ENCODE results near the gene TEX28. TPM values are rescaled to one million over a fixed set of nuclear protein-coding genes. Genes with fewer than 3 reads are reported as not detected.
"Not testable (repeated sequence)": the region's sequence is repeated elsewhere in the genome, so short reads cannot be mapped to it uniquely, and the experiment has no call there.

Gene TEX28
- total RNA-seq, 2 experiments from 2014 or later: not detected

GRCh38 chrX:154313147-154313546 is 18.2 kb upstream of the TEX28 start:
- POLR2A ChIA-PET: interaction anchor here (0.5 kb wide), 1 partner anchor 335 kb away, joined by 4 read pairs; no protein-coding TSS in a partner anchor
- CTCF ChIA-PET: no interaction called here

GRCh38 chrX:154312116-154312515 is 17.2 kb upstream of the TEX28 start:
- ChIA-PET POLR2A (no interaction called here), CTCF (interaction anchor here (0.6 kb wide), 1 partner anchor 15 kb away, joined by 3 read pairs; no protein-coding TSS in a partner anchor)

- POLR2A ChIA-PET: no interaction called here
- CTCF ChIA-PET: no interaction called here
Measured at GRCh38 chrX:154310616-154311536, 16.0 kb upstream of the TEX28 start.

DNA sequence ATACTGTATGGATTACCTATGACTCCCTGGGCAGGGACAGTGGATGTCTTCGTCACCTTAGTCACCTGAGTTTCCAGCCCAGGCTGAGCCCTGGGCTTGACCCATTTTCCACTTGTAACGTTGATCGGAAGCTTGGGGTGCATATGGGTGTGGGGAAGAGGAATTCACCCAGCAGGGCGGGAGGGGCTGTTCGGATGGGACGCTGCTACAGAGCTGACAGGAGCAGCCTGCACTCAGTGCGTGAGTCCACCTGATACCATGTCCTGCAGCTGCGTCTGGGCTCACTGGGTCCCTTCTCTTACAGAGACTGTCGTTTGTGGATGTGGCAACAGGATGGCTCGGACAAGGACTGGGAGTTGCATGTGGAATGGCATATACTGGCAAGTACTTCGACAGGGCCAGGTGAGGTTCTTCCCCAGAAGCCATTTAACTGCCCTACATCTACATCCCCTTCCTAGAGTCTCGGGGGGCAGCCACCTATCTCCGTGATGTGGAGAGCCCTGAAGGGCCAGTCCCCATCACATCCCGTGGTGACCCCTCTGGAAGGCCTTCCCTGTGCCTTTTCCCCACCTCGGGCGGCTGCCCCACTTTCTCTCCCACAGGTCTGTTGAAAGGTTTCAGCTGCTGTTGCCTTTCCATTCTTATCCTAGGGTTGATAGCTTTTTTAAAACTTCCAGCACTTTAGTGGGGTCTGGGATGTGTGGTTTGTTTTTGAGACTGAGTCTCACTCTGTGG is 14.3 kb upstream of the TEX28 start:
- ChIA-PET POLR2A (no interaction called here), CTCF (interaction anchor here (1.2 kb wide), 1 partner anchor 8 kb away, joined by 3 read pairs; no protein-coding TSS in a partner anchor)

DNA sequence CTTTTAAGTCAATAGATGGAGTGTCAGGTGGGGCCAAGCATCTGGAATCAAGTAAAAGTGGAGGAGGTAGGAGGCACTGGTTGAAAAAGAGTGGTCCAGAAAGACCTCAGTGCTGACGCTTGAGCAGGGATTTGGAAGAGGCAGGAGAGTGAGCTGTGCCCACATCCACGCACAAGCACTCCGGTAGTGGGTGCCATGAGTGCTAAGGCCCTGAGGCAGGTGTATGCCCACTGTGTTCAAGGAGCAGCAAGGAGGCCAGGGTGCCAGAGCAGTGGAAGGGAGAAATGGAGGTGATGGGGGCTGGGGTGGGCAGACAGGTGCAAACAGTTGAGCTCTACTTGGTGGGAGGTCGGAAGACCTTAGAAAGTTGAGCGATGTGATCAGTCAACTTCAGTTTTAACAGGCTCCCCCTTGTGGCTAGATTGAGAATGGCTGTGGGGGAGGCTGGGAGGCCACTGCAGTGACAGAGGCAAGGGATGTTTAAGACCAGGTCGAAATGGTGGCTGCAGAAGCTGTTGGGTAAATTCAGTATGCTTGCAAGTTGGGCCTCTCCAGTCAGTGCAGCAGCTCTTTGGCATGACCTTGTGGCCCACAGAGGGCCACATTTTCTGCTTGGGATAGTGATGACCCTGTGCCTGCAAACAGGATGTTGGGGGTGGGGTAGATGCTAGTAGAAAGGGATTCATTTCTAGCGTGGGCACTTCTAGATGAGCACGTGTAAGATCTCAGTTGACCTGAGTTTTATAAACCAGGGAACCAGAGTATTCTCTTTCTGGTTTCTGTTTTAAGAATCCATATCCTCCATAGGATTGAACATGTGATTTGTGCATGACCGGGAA is 13.4 kb upstream of the TEX28 start:
- POLR2A ChIA-PET: no interaction called here

DNA sequence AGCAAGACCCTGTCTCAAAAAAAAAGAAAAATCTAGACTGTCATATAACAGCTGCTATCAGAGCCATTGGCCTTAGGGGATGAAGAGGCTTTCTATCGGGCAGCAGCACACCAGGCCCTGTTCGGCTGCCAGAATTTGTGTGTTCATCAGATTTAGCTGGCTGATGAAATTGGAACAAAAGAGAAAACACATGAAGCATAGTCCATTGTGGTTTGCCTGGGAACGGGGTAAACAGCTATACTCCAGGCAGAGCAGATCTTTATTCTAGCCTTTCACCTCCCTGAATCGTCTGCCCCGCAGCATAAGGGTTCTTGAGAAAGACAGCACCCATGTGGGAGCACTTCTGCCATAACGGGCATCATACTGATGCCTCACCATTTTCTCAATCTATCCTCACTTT is 12.3 kb upstream of the TEX28 start:
- POLR2A ChIA-PET: no interaction called here
- CTCF ChIA-PET: no interaction called here

More for the DNA sequence above, 13.4 kb upstream of the TEX28 start:
- CTCF ChIA-PET: interaction anchor here (0.8 to 1.2 kb wide), 3 partner anchors 9 to 27 kb away, joined by 3 to 4 read pairs (median 3); no protein-coding TSS in a partner anchor

DNA sequence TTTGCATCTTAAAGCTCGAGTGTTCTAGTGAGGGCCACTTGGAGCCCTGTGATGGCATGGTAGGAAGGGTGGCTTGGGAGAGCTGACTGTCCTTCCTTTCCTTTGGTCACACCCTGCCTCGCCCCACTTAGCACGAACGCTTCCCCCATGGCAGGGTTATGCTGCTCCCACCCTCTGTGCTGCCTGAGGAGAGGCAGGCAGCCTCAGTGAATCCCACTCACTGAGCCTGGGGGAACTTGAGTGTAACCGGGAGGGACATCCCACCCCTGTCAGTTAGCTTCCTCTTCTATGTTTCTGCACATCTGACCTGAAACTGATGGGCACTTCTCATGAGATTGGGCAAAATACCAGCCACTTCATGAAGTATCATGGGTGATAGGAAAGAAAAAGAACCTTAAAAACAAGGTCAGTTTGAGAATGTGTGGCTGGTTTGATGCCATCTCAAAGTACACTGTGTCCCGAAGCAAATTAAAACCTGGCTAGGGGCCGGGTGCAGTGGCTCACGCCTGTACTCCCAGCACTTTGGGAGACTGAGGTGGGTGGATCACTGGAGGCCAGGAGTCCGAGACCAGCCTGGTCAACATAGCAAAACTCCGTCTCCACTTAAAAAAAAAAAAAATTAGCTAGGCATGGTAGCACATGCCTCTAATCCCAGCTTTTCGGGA is 10.7 kb upstream of the TEX28 start:
- POLR2A ChIA-PET: no interaction called here

DNA sequence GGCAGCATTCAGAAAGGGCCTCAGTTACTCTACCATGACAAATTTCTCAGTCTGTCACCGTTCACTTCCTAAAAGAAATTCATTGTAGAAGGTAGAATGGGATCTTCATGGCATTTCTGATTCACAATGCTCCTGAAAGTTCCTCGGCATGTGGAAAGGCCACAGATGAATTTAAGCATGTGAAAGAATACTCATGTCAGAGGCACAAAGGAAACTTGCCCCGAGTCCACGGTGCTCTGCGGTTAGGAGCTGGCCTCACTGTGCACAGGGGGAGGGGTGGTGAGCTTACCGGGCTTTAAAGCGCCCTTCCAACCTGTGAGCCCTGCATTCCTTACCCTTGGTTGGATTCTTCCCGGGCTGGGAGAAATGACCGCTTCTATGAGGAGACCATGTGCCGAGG is 9.9 kb upstream of the TEX28 start:
- ChIA-PET POLR2A (no interaction called here), CTCF (no interaction called here)

More for the DNA sequence above, 10.7 kb upstream of the TEX28 start:
- CTCF ChIA-PET: no interaction called here

DNA sequence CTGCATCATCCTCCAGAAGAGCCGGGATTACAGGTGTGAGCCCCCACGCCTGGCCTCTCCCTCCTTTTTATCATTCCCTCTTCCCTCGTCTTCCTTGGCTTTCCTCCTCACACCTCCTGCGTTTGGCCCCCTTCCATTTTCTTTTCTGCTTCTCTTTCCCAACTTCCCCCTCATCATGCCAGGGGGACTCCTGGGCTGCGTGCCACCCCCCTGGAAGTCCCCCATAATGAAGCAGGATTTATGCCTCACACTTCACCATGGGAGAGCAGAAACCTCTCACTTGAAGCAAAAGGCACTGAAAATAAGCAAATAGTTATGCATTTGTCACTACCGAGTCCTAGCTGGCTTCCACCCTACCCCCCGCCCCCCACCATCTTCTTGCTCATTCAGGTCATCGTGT is 8.6 kb upstream of the TEX28 start:
- ChIA-PET POLR2A (no interaction called here), CTCF (no interaction called here)

GRCh38 chrX:154302998-154303397 is 8.1 kb upstream of the TEX28 start:
- CTCF ChIA-PET, POLR2A ChIA-PET: not testable (repeated sequence)

- CTCF ChIA-PET: no interaction called here
- POLR2A ChIA-PET: no interaction called here
Measured at GRCh38 chrX:154300816-154301215, 5.9 kb upstream of the TEX28 start.

DNA sequence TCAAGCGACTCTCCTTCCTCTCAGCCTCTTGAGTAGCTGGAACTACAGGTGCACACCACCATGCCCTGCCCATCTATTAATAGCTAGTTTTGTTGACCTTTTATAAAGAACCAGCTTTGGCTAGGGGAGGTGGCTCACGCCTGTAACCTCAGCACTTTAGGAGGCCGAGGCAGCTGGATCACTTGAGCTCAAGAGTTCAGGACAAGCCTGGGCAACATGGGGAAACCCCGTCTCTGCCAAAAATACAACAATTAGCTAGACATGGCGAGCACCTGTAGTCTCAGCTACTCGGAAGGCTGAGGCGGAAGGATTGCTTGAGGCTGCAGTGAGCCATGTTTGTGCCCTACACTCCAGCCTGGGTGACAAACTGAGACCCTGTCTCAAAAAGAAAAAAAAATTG is 3.4 kb upstream of the TEX28 start:
- POLR2A ChIA-PET: no interaction called here
- CTCF ChIA-PET: no interaction called here

DNA sequence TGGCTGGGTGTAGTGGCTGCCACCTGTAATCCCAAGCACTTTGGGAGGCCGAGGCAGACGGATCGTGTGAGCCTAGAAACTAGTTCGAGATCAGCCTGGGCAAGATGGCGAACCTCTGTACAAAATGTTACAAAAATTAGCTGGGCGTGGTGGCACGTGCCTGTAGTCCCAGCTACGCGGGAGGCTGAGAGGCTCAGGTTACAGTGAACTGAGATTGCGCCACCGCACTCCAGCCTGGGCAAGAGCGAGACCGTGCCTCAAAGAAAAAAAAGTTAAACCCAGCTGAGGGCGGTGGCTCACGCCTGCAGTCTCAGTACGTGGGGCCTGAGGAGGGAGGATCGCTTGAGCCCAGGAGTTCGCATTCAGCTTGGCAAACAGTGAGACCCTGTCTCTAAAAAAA is 1.8 kb upstream of the TEX28 start:
- POLR2A ChIA-PET: no interaction called here

DNA sequence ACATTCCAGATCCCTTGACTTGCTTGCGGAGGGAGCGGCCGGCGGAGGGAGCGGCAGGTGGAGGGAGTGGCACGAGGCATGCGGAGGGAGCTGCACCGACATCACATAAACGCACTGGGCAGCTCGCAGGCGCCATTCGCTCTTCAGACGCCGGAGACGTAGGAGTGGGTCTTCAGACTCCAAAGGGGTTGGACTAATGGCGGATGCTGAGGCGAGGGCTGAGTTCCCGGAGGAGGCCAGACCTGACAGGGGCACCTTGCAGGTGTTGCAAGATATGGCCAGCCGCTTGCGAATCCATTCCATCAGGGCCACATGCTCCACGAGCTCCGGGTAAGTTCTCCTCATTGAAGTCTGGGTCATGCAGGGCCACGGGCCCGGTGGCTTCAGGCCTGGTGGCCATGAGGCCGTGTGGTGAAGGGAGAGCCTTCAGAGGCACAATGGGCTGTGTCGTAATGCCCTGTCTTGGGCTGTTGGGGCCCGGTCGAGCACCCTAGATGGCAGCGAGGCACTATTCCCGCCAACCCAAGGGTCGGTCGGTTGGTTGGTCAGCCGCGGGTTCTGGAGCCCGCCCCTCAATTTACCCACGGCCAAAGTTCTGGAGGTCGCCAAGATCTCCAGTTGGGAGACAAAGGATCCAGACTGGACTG is 863 bp upstream of the TEX28 start, which contains the start of gene TKTL1:
TSS of gene TKTL1 (plus strand) at position 132 of the 647 bp plus-strand sequence. CDS start at position 197, 65 bp downstream.
- ChIA-PET POLR2A (no interaction called here), CTCF (no interaction called here)

More for the DNA sequence above, 1.8 kb upstream of the TEX28 start:
- CTCF ChIA-PET: interaction anchor here (0.9 kb wide), 2 partner anchors 12 to 21 kb away, joined by 3 to 4 read pairs; no protein-coding TSS in a partner anchor

DNA sequence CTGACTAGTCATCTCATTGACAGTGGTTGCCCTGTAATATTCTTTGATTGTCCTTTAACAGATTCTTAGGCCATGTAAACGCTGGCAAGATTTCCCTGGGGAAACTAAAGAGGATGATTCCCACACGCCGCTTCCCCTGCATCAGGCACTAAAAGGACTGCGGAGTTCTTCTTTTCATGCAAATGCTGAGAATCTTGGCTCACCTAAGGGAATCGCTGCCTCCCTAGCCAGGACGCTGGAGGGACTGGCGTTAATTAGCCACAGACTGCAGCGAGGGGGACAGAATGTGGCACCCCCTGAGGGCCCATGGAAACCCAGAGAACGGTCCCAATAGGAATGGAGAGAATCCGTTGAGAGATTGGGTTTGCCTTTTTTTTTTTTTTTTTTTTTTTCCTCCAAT is 8.5 kb downstream of the TEX28 start:
- POLR2A ChIA-PET, CTCF ChIA-PET: not testable (repeated sequence)

GRCh38 chrX:154284489-154285338 is 10.2 kb downstream of the TEX28 start:
- CTCF ChIA-PET, POLR2A ChIA-PET: not testable (repeated sequence)

DNA sequence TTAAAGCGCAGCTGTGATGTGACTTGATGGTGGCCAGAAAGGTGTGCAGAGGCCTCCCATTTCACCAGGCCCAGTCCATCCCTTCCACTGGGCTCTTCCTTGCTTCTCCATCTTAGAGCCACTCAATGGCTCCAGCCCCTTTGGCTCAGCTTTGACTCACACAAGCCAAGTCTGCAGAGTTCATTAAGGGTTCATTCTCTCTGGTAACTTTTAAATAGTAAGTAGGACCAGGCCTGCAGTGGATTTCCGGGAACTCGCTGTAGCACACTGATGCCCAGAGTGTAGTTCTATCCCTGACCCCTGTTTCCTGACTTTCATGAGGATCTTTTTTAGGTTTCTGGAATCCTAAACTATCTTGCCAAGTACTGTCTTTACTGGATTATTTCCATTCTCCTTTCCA is 25.7 kb downstream of the TEX28 start:
- POLR2A ChIA-PET, CTCF ChIA-PET: not testable (repeated sequence)

DNA sequence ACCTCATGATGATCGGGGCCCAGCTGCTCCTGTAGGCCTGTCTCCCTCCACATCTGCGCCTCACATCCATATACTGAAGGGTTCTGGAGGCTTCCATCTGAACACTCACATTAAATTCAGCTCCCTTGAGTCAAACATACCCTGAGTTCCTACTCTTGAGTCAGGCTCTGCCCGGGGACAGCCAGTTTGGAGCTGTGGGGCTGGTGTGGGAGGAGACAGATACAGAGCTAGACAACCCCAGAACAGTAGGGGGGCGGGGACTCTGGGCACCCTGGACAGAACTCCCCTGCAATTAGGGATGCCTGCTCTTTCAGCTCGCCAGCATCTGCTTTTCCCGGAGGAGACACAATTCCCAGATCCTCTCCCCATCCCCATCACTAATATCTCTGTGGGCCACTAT is 31.9 kb downstream of the TEX28 start:
- POLR2A ChIA-PET, CTCF ChIA-PET: not testable (repeated sequence)
